K562 (cell line): Measurements from ENCODE around the gene CCR8. TPM values are rescaled to one million over a fixed set of nuclear protein-coding genes. Genes with fewer than 3 reads are reported as not detected.
"Not testable (repeated sequence)": the region's sequence is repeated elsewhere in the genome, so short reads cannot be mapped to it uniquely, and the experiment has no call there.

ENCODE experiments used
- ETS2 ChIP-seq: IDR thresholded peaks from 2 replicates; pipeline ENCODE4 v1.6.1; 2016; ENCODE audit warnings: borderline replicate concordance, missing genetic modification characterization, mild to moderate bottlenecking, moderate library complexity, missing compliant biosample characterization; ENCODE audit not compliant: poor library complexity, severe bottlenecking
- HDAC8 ChIP-seq: fragments of 450-650 bp; IDR thresholded peaks from 2 replicates; pipeline ENCODE4 v1.6.1; 2016; ENCODE audit warnings: mild to moderate bottlenecking, missing genetic modification characterization, moderate library complexity, missing compliant biosample characterization
- HINFP ChIP-seq: fragments of 450-650 bp; conservative IDR thresholded peaks from 2 replicates; pipeline ENCODE4 v1.6.1; 2016; ENCODE audit warnings: missing genetic modification characterization, low read depth, mild to moderate bottlenecking, control low read depth, missing compliant biosample characterization
- MECOM ChIP-seq: fragments of 250-450 bp; sonication (Bioruptor Pico); IDR thresholded peaks from 2 replicates; pipeline ENCODE4 v1.8.0; 2022; ENCODE audit warnings: inconsistent platforms
- NFIX ChIP-seq: fragments of 250-450 bp; sonication (Bioruptor Pico); IDR thresholded peaks from 2 replicates; pipeline ENCODE4 v1.4.0; 2020; ENCODE audit warnings: low read depth, mild to moderate bottlenecking, moderate library complexity
- NR2C1 ChIP-seq, 2 experiments: fragments of 450-650 bp; IDR thresholded peaks; 2 replicates each; pipeline ENCODE4 v1.6.1; 2017; ENCODE audit warnings: mild to moderate bottlenecking in 2 of 2, antibody characterized with exemption in 1 of 2, inconsistent platforms in 1 of 2, missing compliant biosample characterization in 1 of 2, missing genetic modification characterization in 1 of 2
- POLR2H ChIP-seq: IDR thresholded peaks from 2 replicates; pipeline ENCODE4 v1.6.1; 2016; ENCODE audit warnings: missing genetic modification characterization, low read depth, mild to moderate bottlenecking, control low read depth, missing compliant biosample characterization, moderate library complexity
- SMAD4 ChIP-seq: fragments of 250-450 bp; sonication (Bioruptor Pico); conservative IDR thresholded peaks from 2 replicates; pipeline ENCODE4 v1.8.0; 2021; ENCODE audit warnings: inconsistent platforms, mild to moderate bottlenecking, moderate library complexity
- TEAD1 ChIP-seq, 2 experiments: fragments of 450-650 bp in 1 of 2; sonication (generic) in 1 of 2; formaldehyde crosslinking; IDR thresholded peaks; 2 replicates each; pipeline versions ENCODE4 v1.4.0 to v1.8.0; 2020 to 2022; ENCODE audit warnings: mild to moderate bottlenecking in 2 of 2, missing genetic modification reagents in 1 of 2
- ZBTB17 ChIP-seq: fragments of 450-650 bp; formaldehyde crosslinking; IDR thresholded peaks from 2 replicates; pipeline ENCODE4 v1.4.0; 2020; ENCODE audit warnings: mild to moderate bottlenecking
- polyA plus RNA-seq, 8 experiments: library from polyadenylated mRNA; depleted of rRNA in 4 of 8; stranded (reverse) in 5 of 8; unstranded in 3 of 8; fragments of >200 nt; fragmentation: Nextera tagmentation in 2 of 8; fragmentation: Illumina TruSeq in 1 of 8; extraction: Ambion mirVana in 2 of 8; extraction: Trizol in 1 of 8; gene quantifications; 2 replicates each; pipeline versions ENCODE4 v1.2.1 to v1.2.3, GENCODE V29; 2011 to 2014; ENCODE audit warnings: inconsistent platforms in 1 of 8, missing spikeins in 1 of 8
- total RNA-seq, 7 experiments: library from RNA; depleted of rRNA in 6 of 7; stranded (reverse); fragments of >200 nt in 6 of 7; fragmentation: Illumina TruSeq in 2 of 7; extraction: Trizol in 2 of 7; gene quantifications; 2 replicates each; pipeline versions ENCODE4 v1.2.1 to v1.2.3, GENCODE V29; 2011 to 2021; ENCODE audit warnings: low replicate concordance in 1 of 7
- TF ChIP-seq, protein P1 (sequence below): fragments of 200-800 bp; sonication (Bioruptor generic); IDR thresholded peaks from 2 replicates; pipeline ENCODE4 v1.6.1; 2016; ENCODE audit warnings: missing genetic modification characterization, missing compliant biosample characterization
- TF ChIP-seq, protein P2 (sequence below): fragments of 250-450 bp; sonication (Bioruptor Pico); IDR thresholded peaks from 2 replicates; pipeline ENCODE4 v1.8.0; 2022; ENCODE audit warnings: moderate library complexity, mild to moderate bottlenecking, inconsistent platforms
- TF ChIP-seq, protein P3 (sequence below), 2 experiments: fragments of 200-800 bp in 1 of 2; sonication (Bioruptor generic) in 1 of 2; sonication (generic) in 1 of 2; formaldehyde crosslinking in 1 of 2; IDR thresholded peaks in 1 of 2; conservative IDR thresholded peaks in 1 of 2; 2 replicates each; pipeline versions ENCODE4 v1.5.0 to v1.6.1; 2016 to 2020; ENCODE audit warnings: missing compliant biosample characterization in 1 of 2, missing genetic modification characterization in 1 of 2, missing genetic modification reagents in 1 of 2
- TF ChIP-seq, protein P4 (sequence below), 2 experiments: fragments of 250-450 bp in 1 of 2; fragments of 450-650 bp in 1 of 2; sonication (Bioruptor Pico) in 1 of 2; IDR thresholded peaks; 2 replicates each; pipeline versions ENCODE4 v1.6.1 to v1.8.0; 2016 to 2021; ENCODE audit warnings: mild to moderate bottlenecking in 2 of 2, moderate library complexity in 2 of 2, missing compliant biosample characterization in 1 of 2, missing genetic modification characterization in 1 of 2

Gene CCR8
- total and polyA plus RNA-seq, 9 of the 15 experiments (the other 6 are each of a cell fraction or from before 2014, with no cell fraction given), result not detected

DNA sequence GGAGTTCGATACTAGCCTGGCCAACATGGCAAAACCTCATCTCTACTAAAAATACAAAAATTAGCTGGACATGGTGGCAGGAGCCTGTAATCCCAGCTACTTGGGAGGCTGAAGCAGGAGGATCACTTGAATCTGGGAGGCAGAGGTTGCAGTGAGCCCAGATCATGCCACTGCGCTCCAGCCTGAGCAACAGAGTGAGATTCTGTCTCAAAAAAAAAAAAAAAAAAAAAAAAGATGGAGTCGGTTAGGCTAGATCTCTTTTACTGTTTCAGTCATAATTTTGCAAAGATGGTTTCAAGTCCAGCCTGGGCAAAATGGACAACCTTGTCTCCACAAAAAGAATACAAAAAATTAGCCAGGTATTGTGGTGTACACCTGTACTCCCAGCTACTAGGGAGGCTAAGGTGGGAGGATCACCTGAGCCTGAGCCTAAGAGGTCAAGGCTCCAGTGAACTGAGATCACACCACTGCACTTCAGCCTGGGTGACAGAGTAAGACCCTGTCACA, 7.2 kb upstream of the CCR8 start (continued):
- TF ChIP-seq, protein P1, sequence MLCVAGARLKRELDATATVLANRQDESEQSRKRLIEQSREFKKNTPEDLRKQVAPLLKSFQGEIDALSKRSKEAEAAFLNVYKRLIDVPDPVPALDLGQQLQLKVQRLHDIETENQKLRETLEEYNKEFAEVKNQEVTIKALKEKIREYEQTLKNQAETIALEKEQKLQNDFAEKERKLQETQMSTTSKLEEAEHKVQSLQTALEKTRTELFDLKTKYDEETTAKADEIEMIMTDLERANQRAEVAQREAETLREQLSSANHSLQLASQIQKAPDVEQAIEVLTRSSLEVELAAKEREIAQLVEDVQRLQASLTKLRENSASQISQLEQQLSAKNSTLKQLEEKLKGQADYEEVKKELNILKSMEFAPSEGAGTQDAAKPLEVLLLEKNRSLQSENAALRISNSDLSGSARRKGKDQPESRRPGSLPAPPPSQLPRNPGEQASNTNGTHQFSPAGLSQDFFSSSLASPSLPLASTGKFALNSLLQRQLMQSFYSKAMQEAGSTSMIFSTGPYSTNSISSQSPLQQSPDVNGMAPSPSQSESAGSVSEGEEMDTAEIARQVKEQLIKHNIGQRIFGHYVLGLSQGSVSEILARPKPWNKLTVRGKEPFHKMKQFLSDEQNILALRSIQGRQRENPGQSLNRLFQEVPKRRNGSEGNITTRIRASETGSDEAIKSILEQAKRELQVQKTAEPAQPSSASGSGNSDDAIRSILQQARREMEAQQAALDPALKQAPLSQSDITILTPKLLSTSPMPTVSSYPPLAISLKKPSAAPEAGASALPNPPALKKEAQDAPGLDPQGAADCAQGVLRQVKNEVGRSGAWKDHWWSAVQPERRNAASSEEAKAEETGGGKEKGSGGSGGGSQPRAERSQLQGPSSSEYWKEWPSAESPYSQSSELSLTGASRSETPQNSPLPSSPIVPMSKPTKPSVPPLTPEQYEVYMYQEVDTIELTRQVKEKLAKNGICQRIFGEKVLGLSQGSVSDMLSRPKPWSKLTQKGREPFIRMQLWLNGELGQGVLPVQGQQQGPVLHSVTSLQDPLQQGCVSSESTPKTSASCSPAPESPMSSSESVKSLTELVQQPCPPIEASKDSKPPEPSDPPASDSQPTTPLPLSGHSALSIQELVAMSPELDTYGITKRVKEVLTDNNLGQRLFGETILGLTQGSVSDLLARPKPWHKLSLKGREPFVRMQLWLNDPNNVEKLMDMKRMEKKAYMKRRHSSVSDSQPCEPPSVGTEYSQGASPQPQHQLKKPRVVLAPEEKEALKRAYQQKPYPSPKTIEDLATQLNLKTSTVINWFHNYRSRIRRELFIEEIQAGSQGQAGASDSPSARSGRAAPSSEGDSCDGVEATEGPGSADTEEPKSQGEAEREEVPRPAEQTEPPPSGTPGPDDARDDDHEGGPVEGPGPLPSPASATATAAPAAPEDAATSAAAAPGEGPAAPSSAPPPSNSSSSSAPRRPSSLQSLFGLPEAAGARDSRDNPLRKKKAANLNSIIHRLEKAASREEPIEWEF (CRISPR knock-in tag), result peak; percentile 78; the same call in 1 of the 2 replicates
- TF ChIP-seq ETS2 (tag), result peak; percentile 75
- TF ChIP-seq SMAD4, result peak; percentile 99
- peak; percentile 84 for TF ChIP-seq MECOM (CRISPR knock-in tag)
- not testable (repeated sequence) for TF ChIP-seq NR2C1 (IDR thresholded peaks at IDR 0.05)
- TF ChIP-seq NR2C1 (tag; IDR thresholded peaks at IDR 0.05), result peak; percentile 91
- peak; percentile 85 for TF ChIP-seq HINFP (tag)
- TF ChIP-seq HDAC8 (tag), result peak; percentile 95
- TF ChIP-seq, protein P2, sequence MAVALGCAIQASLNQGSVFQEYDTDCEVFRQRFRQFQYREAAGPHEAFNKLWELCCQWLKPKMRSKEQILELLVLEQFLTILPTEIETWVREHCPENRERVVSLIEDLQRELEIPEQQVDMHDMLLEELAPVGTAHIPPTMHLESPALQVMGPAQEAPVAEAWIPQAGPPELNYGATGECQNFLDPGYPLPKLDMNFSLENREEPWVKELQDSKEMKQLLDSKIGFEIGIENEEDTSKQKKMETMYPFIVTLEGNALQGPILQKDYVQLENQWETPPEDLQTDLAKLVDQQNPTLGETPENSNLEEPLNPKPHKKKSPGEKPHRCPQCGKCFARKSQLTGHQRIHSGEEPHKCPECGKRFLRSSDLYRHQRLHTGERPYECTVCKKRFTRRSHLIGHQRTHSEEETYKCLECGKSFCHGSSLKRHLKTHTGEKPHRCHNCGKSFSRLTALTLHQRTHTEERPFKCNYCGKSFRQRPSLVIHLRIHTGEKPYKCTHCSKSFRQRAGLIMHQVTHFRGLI (CRISPR knock-in tag), result peak; percentile 90; the same call in 1 of the 2 replicates
- TF ChIP-seq TEAD1 (CRISPR knock-in tag; IDR thresholded peaks at IDR 0.05), result peak in 1 of 2 experiments; percentile 30; a peak in 1 of 4 replicates
- TF ChIP-seq, protein P3, sequence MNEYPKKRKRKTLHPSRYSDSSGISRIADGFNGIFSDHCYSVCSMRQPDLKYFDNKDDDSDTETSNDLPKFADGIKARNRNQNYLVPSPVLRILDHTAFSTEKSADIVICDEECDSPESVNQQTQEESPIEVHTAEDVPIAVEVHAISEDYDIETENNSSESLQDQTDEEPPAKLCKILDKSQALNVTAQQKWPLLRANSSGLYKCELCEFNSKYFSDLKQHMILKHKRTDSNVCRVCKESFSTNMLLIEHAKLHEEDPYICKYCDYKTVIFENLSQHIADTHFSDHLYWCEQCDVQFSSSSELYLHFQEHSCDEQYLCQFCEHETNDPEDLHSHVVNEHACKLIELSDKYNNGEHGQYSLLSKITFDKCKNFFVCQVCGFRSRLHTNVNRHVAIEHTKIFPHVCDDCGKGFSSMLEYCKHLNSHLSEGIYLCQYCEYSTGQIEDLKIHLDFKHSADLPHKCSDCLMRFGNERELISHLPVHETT (CRISPR knock-in tag; conservative IDR thresholded peaks at IDR 0.05 in 1 of 2, IDR thresholded peaks at IDR 0.05 in 1 of 2), result peak in 1 of 2 experiments; percentile 91; a peak in 2 of 4 replicates
- 0 out of 2 replicates have a peak, but pooled peaks have one; percentile 41 for TF ChIP-seq NFIX (CRISPR knock-in tag)
- peak; percentile 71 for TF ChIP-seq POLR2H (tag)
- peak; percentile 79; the same call in 1 of the 2 replicates for TF ChIP-seq ZBTB17 (CRISPR knock-in tag)
- TF ChIP-seq, protein P4, sequence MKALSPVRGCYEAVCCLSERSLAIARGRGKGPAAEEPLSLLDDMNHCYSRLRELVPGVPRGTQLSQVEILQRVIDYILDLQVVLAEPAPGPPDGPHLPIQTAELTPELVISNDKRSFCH (CRISPR knock-in tag; IDR thresholded peaks at IDR 0.05), result not testable (repeated sequence)
- TF ChIP-seq, protein P4 (tag; IDR thresholded peaks at IDR 0.05), result peak; percentile 97
